ENCODE measurements around the gene SLC16A8. TPM values are rescaled to one million over a fixed set of nuclear protein-coding genes. Genes with fewer than 3 reads are reported as not detected.

SLC16A8 gene
- total RNA-seq, 1 donor from 2014 or later, result 0.26 TPM

GRCh38 chr22:38065539-38065938, 18.4 kb downstream of the SLC16A8 start:
- H3K27ac Mint-ChIP-seq (ENCODE audit: unreplicated experiment), result no peak overlapping the region
- peaks cover 38% of the 10 kb centered on the region for H3K4me1 Mint-ChIP-seq
- H3K36me3 Mint-ChIP-seq (ENCODE audit: low read depth), result peaks cover 3% of the 10 kb centered on the region
- no peaks in the 10 kb centered on the region for H3K27me3 Mint-ChIP-seq (ENCODE audit: low read depth)
- TF ChIP-seq CTCF (conservative IDR thresholded peaks at IDR 0.05), result no peak
- H3K9me3 Mint-ChIP-seq, result no peaks in the 10 kb centered on the region
- no peak overlapping the region for H3K4me3 Mint-ChIP-seq
- DNase-seq (ENCODE audit: low read depth, low spot score), result no peak

GRCh38 chr22:38062791-38063190, 21.2 kb downstream of the SLC16A8 start:
- Mint-ChIP-seq H3K4me3 (no peak overlapping the region), H3K27ac (ENCODE audit: unreplicated experiment) (peak overlapping the region; percentile 44), H3K36me3 (ENCODE audit: low read depth) (peaks cover 5% of the 10 kb centered on the region), H3K27me3 (ENCODE audit: low read depth) (no peaks in the 10 kb centered on the region), H3K9me3 (no peaks in the 10 kb centered on the region), H3K4me1 (peaks cover 24% of the 10 kb centered on the region)
- no peak for TF ChIP-seq CTCF (conservative IDR thresholded peaks at IDR 0.05)
- no peak for DNase-seq (ENCODE audit: low read depth, low spot score)

GRCh38 chr22:38056969-38057891, 26.8 kb downstream of the SLC16A8 start, which contains the start of gene PICK1:
Gene PICK1 (plus strand): TSS chr22:38057404. CDS start chr22:38057810, 406 bp downstream.
- TF ChIP-seq CTCF (conservative IDR thresholded peaks at IDR 0.05), result no peak
- H3K4me1 Mint-ChIP-seq, result peaks cover 24% of the 10 kb centered on the region
- peaks cover 2% of the 10 kb centered on the region for H3K36me3 Mint-ChIP-seq (ENCODE audit: low read depth)
- H3K27me3 Mint-ChIP-seq (ENCODE audit: low read depth), result no peaks in the 10 kb centered on the region
- H3K27ac Mint-ChIP-seq (ENCODE audit: unreplicated experiment), result peak within 1 kb of the TSS; percentile 98
- peak within 1 kb of the TSS; percentile 94 for H3K4me3 Mint-ChIP-seq
- peak; percentile 74 for DNase-seq (ENCODE audit: low read depth, low spot score)
- H3K9me3 Mint-ChIP-seq, result no peaks in the 10 kb centered on the region

- H3K27ac Mint-ChIP-seq (ENCODE audit: unreplicated experiment), result peak overlapping the region; percentile 54
- H3K4me1 Mint-ChIP-seq, result peaks cover 50% of the 10 kb centered on the region
- DNase-seq (ENCODE audit: low read depth, low spot score), result peak; percentile 82
- H3K27me3 Mint-ChIP-seq (ENCODE audit: low read depth), result no peaks in the 10 kb centered on the region
- peak overlapping the region; percentile 46 for H3K4me3 Mint-ChIP-seq
- H3K9me3 Mint-ChIP-seq, result no peaks in the 10 kb centered on the region
- H3K36me3 Mint-ChIP-seq (ENCODE audit: low read depth), result no peaks in the 10 kb centered on the region
- TF ChIP-seq CTCF (conservative IDR thresholded peaks at IDR 0.05), result peak; percentile 96
Measured at GRCh38 chr22:38051900-38052862, 31.8 kb downstream of the SLC16A8 start.

- Mint-ChIP-seq H3K27ac (ENCODE audit: unreplicated experiment) (peak overlapping the region; percentile 73), H3K4me1 (peaks cover 53% of the 10 kb centered on the region), H3K27me3 (ENCODE audit: low read depth) (no peaks in the 10 kb centered on the region), H3K36me3 (ENCODE audit: low read depth) (no peaks in the 10 kb centered on the region), H3K4me3 (peak overlapping the region; percentile 55), H3K9me3 (no peaks in the 10 kb centered on the region)
- TF ChIP-seq CTCF (conservative IDR thresholded peaks at IDR 0.05), result no peak
- DNase-seq (ENCODE audit: low read depth, low spot score), result no peak
Measured at GRCh38 chr22:38051261-38051660, 32.7 kb downstream of the SLC16A8 start.

All from neural crest cell (in vitro differentiated cells).